Activated CD8-positive, alpha-beta memory T cell treated with anti-CD3 and anti-CD28 coated beads for 4 hours (primary cell): Measurements from ENCODE around the gene STXBP6.

Experiments
- DNase-seq, 2 donors: peaks; one replicate each; pipeline ENCODE4 v3.0.0-alpha.2; 2020; ENCODE audit warnings: low read depth in 2 of 2

Gene STXBP6

DNA sequence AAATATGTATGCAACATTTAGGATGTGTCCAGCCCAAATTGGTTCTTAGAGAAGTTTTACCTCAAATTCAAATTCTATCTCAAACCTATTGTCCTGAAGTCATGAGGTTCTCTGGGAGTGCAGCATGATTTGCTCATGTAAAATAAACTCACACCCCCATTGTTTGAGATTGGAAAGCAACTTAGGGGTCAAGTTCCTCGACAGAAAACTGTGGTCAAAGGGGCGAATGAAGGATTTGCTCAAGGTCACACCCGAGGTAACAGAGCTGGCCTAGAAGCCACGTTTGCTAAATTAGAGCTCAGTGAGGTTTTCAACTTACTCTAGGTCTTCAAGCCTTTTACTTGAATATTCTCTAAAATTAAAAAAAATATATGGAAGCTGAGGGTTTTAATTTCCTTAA lies 218.3 kb downstream of the STXBP6 start:
- no peak for DNase-seq

DNA sequence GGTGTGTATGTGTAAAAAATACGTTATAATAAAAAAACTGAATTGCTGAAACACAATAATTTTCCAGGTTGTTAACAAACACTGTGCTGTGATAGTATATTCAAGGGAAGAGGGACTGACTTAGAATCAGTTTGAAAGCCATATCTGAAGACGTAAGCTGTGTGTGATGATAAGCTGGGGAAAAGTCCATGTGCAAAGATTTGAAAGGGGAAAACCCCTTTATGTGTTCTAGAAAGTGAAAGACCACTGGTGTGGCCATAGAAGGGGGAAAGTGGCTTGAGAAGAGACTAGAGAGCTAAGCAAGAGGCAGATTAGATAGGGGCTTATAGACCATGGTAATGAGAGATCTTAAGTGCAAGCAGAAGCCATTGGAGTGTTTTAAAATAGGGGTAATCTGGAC lies 220.1 kb downstream of the STXBP6 start:
- no peak for DNase-seq

DNA sequence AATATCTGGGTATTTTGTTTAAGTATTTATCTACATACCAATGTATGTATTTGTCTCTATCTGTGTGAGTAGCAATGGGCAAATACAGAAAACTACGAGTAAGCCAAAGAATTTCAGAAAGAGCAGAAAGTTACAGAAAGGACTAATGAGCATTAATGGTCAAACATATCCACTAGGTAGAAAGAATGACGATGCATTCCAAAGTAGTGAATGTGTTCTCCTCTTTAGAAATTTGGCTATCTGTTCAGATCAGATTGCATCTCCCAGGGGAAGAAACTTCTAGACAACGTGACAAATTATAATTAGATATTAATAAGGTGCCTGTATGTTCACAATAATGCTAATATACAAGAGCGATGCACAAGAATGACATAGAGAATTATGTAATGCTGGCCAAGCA lies 221.5 kb downstream of the STXBP6 start:
- no peak for DNase-seq

DNA sequence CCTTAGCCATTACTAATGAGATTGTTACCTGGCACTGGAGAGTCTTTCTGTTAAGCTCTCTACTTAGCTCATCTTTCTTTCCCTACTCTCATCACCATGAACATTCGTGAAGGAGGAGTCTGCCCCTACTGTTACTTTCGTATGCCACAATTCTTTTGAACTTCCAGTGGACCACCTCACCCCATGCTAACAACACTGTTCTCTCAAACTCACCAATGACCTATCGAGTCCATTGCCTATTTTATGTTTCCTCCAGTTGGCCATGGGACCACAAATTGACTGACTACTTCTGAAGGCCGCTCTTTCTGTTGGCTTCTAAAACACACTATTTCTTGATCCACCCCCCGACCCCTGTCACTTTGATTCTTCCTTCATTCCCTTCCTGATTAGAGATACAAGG lies 223.6 kb downstream of the STXBP6 start:
- no peak for DNase-seq

DNA sequence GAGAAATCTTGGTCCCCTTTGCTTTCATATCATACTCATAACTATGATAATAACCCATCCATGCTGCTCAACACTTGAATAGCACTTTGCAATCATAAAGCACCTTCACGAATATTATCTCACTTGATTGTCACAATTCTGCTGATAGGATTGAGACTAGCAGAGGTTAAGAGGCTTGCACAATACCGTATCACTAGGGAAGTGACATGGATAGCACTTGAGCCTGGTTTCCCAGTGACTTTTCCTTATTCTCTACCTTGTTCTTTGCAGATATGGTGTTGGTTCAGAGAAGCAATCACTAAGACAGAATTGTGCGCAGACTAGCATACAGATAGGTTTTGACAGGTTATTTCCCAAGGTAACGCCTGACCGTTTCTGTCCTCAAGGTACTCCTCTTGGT lies 229.3 kb downstream of the STXBP6 start:
- DNase-seq: no peak

DNA sequence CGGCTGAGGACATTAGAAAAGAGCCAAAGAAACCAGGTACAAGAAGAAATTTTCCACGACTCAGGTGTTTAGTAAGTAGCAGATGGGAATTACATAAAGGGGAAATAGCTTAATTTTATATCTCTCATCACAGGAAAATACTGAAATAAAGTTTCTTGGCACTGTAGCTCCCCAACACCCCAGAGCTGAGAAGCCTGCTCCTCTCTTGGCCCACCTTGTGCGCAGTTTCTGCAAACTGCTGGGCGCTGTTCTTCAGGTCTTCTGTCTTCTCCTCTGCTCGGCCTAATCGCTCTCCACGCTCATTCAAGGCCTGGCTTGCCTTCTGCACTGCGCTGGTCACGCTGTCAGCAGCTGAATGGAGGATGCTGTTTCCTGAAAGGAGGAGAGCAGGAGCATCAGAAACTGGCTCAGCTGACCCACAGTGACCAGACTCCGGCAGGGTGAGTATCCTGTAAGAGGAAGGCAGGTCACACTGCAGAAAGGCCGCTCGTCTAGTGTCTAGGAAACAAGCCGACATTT lies 231.1 kb downstream of the STXBP6 start:
- no peak for DNase-seq

DNA sequence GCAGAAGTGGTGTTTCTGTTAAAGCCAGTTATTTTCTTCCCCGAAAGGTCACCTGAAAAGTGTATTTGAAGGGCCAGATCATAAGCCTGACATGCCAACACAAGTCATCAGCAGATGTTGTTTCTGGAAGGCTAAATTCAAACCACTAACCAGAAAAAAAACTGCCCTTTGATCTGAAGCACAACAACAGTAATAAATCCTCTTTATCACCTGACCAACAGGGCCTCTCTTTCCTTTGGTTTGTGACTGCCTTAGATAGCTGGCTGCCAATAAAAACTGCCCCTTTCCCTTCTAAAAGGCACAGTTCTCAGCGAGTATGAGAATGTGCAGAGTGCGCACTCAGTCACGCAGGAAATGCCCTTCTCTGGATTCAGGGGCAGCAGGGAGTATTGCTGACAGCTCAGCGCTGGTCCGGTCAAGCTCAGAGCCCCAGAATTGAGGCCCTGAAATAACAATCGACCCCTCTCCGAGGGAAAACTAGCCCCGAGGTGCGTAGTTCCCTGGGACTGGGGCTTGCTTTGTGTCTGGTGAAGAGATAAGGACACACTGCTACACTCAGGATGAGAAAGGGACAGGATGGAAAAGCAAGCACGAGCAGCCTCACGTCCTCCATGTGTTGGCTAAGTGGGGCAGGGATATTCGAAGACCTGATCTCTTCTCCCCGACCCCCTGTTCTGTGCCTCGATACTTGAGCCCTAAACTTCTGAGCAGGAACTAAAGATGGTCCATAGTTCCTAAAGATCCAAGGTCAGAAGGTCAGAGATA lies 231.7 kb downstream of the STXBP6 start:
- no peak for DNase-seq

DNA sequence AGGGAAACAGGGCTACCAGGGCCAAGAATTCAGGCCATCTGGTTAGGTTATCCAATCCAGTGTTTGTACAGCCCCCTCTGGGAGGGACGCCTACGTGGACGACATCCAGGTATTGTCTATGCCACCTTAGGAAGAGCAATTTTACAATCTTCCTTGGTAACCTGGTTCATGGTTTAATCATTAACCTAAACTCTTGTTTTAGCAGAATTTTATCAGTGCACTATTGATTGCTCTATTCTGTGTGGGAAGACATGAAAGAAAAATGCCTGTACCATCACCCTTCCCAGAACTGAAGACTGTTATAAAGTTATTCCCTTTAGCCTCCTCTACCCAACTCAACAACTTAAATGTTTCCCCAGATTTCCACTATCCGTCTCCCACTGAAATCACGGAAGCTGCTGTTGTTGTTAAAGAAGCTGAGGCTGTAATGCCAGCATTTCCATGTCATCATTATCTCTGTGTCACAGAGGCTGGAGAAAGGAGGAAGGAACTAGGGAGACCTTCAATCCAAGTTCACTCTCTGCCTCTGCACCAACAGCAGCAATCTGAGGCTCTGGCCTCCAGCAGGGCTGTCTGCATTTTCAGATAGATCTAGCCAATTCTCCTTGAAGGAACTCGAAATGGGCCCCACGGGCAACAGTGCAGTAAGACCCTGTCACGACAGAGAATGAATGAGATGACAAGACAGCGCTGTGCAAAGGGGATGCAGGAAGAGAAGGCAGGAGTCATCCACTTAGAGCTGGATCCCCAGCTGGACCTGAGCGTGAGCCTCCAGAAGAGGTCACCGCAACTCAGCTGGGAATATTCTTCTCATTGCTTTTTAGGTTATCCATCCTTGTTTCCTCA lies 232.5 kb downstream of the STXBP6 start:
- no peak for DNase-seq

DNA sequence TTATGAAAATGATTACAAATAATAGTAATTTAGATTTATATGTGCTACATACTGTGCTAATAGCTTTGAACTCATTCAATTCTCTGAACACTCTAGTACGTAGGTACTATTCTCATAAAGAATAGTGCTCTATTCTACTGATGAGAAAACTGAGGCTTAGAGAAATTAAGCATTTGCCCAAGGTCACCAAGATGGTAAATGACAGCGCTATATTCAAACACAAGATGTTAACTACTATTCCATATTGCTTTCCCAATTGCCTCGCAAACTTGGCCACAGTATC lies 233.1 kb downstream of the STXBP6 start:
- no peak for DNase-seq

DNA sequence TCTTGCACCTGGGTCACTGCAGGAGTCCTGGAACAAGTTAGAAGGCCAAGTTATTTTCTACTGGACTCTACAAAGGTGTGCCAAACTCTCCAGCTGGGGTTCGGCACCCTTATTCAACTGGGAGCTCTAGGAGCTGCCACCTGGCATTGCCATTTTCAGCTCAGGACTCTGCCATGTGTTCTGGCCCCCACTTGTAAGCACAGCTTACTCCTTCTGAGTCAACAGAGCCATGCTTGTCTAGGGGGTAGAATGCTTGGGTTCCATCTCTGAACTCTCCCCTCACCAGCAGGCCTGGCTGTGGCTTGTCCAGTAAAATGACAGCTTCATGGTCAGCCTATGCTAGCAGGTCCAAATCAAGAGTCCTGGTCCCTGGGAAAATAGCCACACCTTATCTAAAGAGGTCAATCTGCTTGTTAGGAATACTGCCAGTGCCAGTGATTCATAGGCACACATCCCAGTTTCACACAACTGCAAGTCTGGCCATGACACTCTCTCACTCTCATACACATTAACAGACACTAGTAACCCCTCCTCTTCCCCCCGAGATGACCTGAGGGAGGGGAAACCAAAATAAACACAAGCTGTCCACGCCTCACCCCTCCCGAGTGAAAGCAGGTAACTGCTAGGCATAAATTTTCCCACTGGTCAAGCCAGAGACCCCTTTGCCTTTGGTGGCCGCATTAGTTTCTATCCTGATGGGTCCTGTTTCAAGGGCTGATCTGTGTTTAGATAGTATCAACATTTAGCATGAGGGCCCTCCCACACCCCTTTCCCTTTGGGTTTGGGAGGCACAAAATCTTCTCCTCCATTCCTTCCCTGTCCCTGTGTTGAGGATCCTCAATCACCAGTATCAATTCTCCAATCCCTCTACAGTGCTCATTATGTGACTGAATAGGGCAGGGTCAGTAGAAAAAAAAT lies 233.7 kb downstream of the STXBP6 start:
- no peak for DNase-seq

DNA sequence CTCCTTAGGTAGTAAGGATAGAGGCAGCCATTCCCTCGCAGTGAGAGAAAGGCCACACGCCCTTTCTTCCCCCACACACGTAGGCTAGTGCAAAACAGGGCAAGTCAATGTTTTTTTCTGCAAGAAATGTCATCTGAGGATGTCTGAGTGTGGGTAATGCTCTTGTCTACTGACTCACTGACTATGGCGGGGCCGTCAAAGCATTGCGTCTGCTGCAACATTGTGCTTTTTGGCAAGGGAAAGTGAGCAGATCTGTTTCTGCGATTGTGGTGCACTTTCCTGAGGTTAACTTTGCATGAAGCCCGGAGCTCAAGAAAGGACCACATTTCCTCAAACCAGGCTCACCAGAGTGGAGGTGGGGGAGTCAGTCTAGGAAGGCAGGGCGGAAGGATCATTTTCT lies 234.4 kb downstream of the STXBP6 start:
- DNase-seq: no peak

DNA sequence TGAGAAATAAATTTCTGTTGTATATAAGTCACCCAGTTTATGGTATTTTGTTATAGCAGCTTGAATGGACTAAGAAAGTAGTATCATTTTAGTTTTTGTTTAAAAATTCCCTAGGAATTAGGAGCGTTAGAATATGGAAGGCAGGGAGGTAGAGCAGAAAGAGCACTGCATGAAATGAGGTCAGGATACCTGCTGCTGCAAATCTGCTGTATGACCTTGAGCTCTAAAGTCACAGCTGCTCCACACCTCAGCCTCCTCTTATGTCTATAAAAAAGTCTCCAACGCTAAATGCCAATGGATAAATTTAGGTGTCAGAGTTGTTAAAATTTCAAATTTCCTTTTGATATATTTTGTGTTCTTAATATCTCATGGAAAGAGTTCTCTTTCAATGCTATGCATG lies 235.0 kb downstream of the STXBP6 start:
- no peak for DNase-seq

DNA sequence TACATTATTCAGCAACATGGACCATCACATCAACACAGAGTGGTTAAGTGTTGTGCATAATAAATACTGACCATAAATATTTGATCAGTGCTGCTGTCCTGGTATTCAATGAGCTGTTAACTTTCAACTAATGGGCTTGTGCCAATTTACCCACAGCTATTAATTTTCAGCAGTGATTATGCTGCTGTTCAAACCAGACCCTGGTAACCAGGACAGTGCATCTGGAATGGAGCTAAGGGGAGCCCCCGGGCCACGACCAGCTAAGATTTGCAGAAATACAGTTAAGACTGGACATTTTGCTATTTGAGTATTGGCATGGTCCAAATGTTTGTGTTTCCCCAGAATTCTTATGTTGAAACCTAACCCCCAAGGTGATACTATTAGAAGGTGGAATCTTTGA lies 235.6 kb downstream of the STXBP6 start:
- DNase-seq: no peak

DNA sequence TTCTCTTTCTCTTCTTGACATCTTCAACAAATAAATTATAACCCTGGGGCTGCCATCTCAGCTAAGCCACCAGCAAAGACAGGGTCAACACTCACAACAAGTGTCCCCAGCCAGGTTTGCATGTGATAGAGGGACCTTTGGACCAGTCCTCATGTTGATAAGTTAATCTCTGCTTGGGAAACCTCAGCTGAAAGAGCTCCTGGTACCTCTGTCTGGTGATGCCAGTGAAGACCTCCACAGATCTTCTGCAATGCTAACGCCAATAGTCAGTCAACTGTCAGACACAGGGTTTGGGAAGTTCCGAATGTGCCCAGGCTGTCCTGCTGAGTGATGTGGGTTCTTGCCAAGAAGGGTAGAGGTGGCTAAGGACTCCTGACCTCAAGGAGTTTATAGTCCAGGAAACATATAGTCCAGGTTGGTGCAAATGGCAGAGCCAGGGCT lies 236.1 kb downstream of the STXBP6 start:
- DNase-seq: no peak

DNA sequence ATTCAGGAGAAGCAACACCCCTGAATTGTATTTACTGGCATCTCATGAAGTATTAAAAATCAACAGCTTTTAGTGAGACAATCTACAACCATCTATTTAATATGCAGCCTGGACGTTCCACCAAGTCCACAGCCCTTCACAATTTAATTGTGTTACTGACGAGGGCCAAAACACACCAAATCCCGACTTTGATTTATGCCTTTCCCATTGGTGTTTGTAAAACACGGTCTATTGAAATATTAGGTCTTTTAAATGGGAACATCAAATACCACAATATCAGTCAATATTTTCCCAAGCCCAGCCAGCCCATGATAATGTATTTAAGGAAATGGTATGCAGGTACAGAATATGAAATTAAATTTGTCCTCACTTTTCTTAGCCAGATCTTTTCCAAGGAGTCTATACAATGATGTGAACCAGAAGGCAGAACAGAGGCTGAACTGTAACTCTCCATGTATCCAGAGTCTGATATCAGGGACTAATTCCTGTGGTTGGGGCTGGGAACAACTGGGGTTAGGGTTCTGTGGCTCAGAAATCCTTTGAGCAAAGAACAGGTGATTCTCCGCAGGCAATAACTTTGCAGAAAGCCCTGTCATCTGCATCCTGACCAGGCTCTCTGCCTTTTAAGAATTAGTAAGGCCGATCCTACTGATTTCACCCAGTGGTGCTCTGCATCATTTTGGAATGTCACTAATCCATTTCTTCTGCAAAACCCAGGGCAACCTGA lies 236.7 kb downstream of the STXBP6 start:
- no peak for DNase-seq

DNA sequence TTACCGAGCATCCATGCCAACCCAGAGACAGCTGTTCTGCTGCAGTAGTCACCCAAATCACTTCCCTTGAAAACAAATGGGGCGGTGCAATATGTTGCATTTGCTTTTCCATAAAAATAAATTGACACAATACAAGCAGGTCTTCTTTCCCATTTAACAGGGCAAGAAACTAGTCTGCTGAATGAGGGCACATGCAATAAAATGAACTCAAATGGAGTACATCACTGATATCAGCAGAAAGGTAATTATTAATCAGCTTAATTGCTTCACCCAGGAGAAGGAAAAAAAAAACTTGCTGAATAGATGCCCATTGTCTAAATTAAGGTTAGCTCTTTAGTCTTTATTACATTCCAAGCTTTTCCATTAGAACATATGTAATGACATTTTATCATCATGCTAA lies 240.8 kb downstream of the STXBP6 start:
- no peak for DNase-seq

DNA sequence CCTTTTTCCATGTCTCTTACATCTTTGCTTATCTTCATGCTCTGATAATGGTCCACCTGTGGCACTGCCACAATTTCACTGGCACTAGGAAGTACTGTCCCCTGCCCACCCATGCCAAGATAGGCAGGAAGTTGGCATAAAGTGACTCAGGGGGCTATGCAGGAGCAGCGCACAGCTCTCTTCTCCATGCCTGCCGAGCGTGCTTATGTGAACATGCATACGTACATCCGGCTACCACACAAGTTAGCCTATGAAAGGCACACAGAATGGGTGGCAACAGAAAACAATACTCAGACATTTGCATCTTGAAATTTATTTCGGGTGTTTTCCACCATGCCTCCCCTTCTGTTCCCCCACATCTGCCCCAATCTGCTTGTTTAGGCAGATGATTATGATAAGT lies 241.5 kb downstream of the STXBP6 start:
- no peak for DNase-seq

DNA sequence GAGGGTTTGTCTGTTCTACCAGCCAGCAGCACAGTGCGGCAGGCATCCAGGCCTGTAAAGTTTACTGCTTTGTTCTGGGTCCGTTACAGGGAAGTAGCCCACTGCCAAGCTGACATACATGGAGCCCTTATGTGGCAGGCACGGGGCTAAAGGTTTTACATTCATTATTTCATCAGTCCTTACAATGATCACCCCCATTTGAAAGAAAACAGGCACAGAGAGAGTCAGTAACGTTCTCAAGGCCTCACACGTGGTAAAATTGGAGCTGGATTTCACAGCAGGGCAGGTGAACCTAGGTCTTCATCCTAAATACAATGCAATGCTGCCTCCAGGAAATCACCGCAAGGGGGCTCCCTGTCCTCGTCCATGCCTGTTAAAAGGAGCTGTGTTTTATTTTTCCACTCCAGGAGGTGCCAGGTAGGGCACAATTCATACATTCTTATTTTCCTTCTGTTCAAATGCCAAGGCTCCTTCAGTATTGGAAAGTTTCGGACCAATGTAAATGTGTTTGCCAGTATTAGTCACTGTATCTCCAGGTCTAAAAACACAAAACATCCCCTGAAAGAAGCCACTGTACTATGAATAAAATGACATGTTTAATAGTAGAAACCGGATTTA lies 243.8 kb downstream of the STXBP6 start:
- no peak for DNase-seq

DNA sequence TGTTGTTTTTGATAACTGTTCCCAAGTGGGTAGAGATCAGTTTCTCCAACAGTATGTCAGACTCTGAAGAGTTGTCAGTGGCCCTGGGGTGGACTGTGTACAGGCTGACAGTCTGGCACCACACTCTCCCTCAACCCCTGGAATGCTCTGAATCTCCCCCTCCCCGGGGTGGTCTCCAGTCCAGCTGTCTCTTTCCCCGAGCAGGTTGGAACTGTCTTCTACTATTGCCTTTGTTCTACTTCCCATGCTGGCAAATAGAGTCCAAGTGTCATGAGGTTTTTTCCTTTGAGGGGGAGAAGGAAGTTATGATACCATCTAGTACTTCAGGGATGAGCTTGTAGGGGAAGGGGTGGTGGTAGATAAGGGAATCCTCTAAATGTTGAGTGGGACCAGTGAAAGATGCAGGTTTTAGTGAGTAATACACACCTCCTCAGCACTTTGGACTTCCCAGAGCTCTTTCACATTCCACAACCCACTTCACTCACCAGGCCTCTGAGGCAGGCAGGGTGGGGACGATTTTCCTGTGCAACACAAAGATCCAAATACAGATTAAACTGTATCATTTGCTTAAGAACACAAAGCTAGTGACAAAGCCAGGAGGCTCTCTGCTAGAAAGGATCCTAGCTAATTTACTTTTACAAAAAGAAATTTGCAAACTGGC lies 245.3 kb downstream of the STXBP6 start:
- no peak for DNase-seq

DNA sequence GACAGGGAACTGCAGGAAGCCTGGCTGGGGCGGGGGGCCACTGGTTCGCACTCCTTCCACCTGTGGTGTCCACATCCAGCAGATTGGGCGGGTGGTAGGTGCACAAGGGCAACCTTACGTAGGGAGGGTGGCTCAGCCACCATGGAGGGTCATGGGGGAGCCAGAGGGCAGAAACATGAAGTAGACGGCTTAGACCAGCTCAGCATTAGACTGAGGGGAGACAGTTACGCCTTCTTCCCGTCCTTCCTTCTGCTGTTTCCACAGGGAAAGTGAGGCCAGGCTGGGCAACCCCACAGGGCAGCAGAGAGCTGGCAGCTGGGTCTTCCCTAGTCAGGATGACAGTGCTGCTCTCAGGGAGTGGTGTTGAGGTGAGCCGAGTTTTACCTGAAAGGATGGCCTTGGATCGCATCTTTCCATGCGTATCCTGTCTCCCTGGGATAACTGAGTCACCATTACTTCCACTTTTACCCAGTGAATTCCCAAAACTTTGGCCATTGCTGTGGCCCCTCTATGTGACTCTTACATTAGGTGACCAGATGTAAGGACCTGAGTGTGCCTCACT lies 245.9 kb downstream of the STXBP6 start:
- DNase-seq: no peak
